GM23248 (cell line): Measurements from ENCODE around the gene TPPP3. TPM values are rescaled to one million over a fixed set of nuclear protein-coding genes. Genes with fewer than 3 reads are reported as not detected.

Experiments
- DNase-seq: peaks from one replicate; pipeline ENCODE4 v3.0.0-alpha.2; 2015
- H2AFZ ChIP-seq: fragments of 200-600 bp; sonication (generic); 2 replicates; pipeline ENCODE4 v1.6.1; 2016; ENCODE audit warnings: antibody characterized with exemption
- H3F3A ChIP-seq: fragments of 200-600 bp; sonication (generic); 2 replicates; pipeline ENCODE4 v1.6.1; 2016; ENCODE audit warnings: mild to moderate bottlenecking, antibody characterized with exemption, mixed run types; ENCODE audit not compliant: insufficient read depth
- H3K27ac ChIP-seq: fragments of 200-600 bp; sonication (generic); 2 replicates; pipeline ENCODE4 v1.5.1; 2016; ENCODE audit warnings: mild to moderate bottlenecking
- H3K27me3 ChIP-seq: fragments of 200-600 bp; sonication (generic); replicated peaks from 2 replicates; pipeline ENCODE4 v1.6.1; 2016; ENCODE audit warnings: mild to moderate bottlenecking; ENCODE audit not compliant: insufficient read depth
- H3K36me3 ChIP-seq: fragments of 200-600 bp; sonication (generic); 2 replicates; pipeline ENCODE4 v1.6.1; 2016; ENCODE audit warnings: low read depth, mild to moderate bottlenecking
- H3K4me1 ChIP-seq: fragments of 200-600 bp; sonication (generic); 2 replicates; pipeline ENCODE4 v1.6.1; 2016; ENCODE audit warnings: mild to moderate bottlenecking; ENCODE audit not compliant: insufficient read depth
- H3K4me2 ChIP-seq: fragments of 200-600 bp; sonication (generic); one replicate; pipeline ENCODE4 v1.6.1; 2016; ENCODE audit warnings: mild to moderate bottlenecking; ENCODE audit not compliant: unreplicated experiment
- H3K4me3 ChIP-seq: fragments of 200-600 bp; sonication (generic); 2 replicates; pipeline ENCODE4 v1.5.1; 2016; ENCODE audit warnings: mild to moderate bottlenecking
- H3K79me2 ChIP-seq: fragments of 200-600 bp; sonication (generic); 2 replicates; pipeline ENCODE4 v1.6.1; 2016; ENCODE audit warnings: mild to moderate bottlenecking; ENCODE audit not compliant: insufficient read depth
- H3K9ac ChIP-seq: fragments of 200-600 bp; sonication (generic); 2 replicates; pipeline ENCODE4 v1.6.1; 2016; ENCODE audit warnings: mild to moderate bottlenecking
- H3K9me2 ChIP-seq: fragments of 200-600 bp; sonication (generic); 2 replicates; pipeline ENCODE4 v1.6.1; 2016; ENCODE audit warnings: mixed run types, mild to moderate bottlenecking, moderate library complexity; ENCODE audit not compliant: insufficient read depth
- H3K9me3 ChIP-seq: fragments of 200-600 bp; sonication (generic); one replicate; pipeline ENCODE4 v1.6.1; 2017; ENCODE audit warnings: low read depth
- H4K20me1 ChIP-seq: fragments of 200-600 bp; sonication (generic); 2 replicates; pipeline ENCODE4 v1.6.0; 2016; ENCODE audit not compliant: insufficient read depth
- EZH2 ChIP-seq: fragments of 200-600 bp; sonication (generic); IDR thresholded peaks from 2 replicates; pipeline ENCODE4 v1.6.1; 2018; ENCODE audit warnings: antibody characterized with exemption, mild to moderate bottlenecking; ENCODE audit not compliant: insufficient read depth, poor library complexity, severe bottlenecking
- EZH2phosphoT487 ChIP-seq: fragments of 200-600 bp; sonication (generic); IDR thresholded peaks from 2 replicates; pipeline ENCODE4 v1.6.1; 2018; ENCODE audit warnings: antibody characterized with exemption, moderate library complexity, mild to moderate bottlenecking, low read depth; ENCODE audit not compliant: insufficient read depth
- WGBS, 2 experiments: methylation state at CpG; one replicate each; pipeline ENCODE4 v1.1.6; 2015 to 2017; ENCODE audit warnings: low lambda C conversion rate in 2 of 2, low coverage in 1 of 2; ENCODE audit errors: missing lambda C conversion rate in 2 of 2; 5-methylcytosine and 5-hydroxymethylcytosine counted together
- in situ Hi-C: fragments of 300-500 bp; cut with MboI; formaldehyde crosslinking; loops from 2 replicates; pipeline ENCODE4 v1.15.0; 2020
- polyA plus RNA-seq: library from polyadenylated mRNA; unstranded; fragments of >200 nt; fragmentation: Nextera tagmentation; extraction: Ambion mirVana; gene quantifications from 2 replicates; pipeline ENCODE4 v1.2.1, GENCODE V29; 2016
- total RNA-seq: library from RNA; depleted of rRNA; stranded (reverse); fragments of >200 nt; shearing (Covaris generic); gene quantifications from 2 replicates; pipeline ENCODE4 v1.2.3, GENCODE V29; 2014

The TPPP3 gene
- total and polyA plus RNA-seq, 2 experiments from 2014 or later: 1.9 TPM; not detected in 1

GRCh38 chr16:67413978-67414911 lies 20.9 kb upstream of the TPPP3 start:
- no peak overlapping the region for H3K4me3 ChIP-seq
- no peaks in the 10 kb centered on the region for H3K9me2 ChIP-seq
- peaks cover 18% of the 10 kb centered on the region for H3K79me2 ChIP-seq
- in situ Hi-C loops: no loop called here
- H3F3A ChIP-seq: peaks cover 9% of the 10 kb centered on the region; the same call in 1 of the 2 replicates
- H3K36me3 ChIP-seq: no peaks in the 10 kb centered on the region
- no peak for DNase-seq
- H3K27me3 ChIP-seq: no peaks in the 10 kb centered on the region
- H2AFZ ChIP-seq: no peak overlapping the region
- H3K9me3 ChIP-seq: no peaks in the 10 kb centered on the region
- TF ChIP-seq EZH2phosphoT487: no peak
- TF ChIP-seq EZH2: no peak
- no peak overlapping the region for H3K27ac ChIP-seq
- H4K20me1 ChIP-seq: no peaks in the 10 kb centered on the region
- peaks cover 11% of the 10 kb centered on the region; the same call in 1 of the 2 replicates for H3K4me1 ChIP-seq
- H3K4me2 ChIP-seq: no peak overlapping the region
- no peak overlapping the region for H3K9ac ChIP-seq
- WGBS, 2 experiments: 23 to 28% methylated on average over 6 of the region's 6 CpGs

GRCh38 chr16:67412294-67412693 lies 19.0 kb upstream of the TPPP3 start:
- no peak for TF ChIP-seq EZH2
- no peak for TF ChIP-seq EZH2phosphoT487

GRCh38 chr16:67411339-67411738 lies 18.0 kb upstream of the TPPP3 start:
- Histone ChIP-seq H3F3A (peaks cover 22% of the 10 kb centered on the region), H3K4me2 (no peak overlapping the region), H3K9me2 (no peaks in the 10 kb centered on the region), H2AFZ (no peak overlapping the region), H3K4me3 (no peak overlapping the region), H3K27me3 (no peaks in the 10 kb centered on the region), H3K36me3 (no peaks in the 10 kb centered on the region), H3K27ac (no peak overlapping the region), H4K20me1 (no peaks in the 10 kb centered on the region), H3K9me3 (no peaks in the 10 kb centered on the region), H3K4me1 (peaks cover 29% of the 10 kb centered on the region), H3K9ac (no peak overlapping the region), H3K79me2 (peaks cover 18% of the 10 kb centered on the region)
- WGBS, 2 experiments: 96% methylated on average over 3 of the region's 3 CpGs
- DNase-seq: no peak
- in situ Hi-C loops: no loop called here
- no peak for TF ChIP-seq EZH2phosphoT487
- no peak for TF ChIP-seq EZH2

More at GRCh38 chr16:67412294-67412693, 19.0 kb upstream of the TPPP3 start:
- H3K9me2 ChIP-seq: no peaks in the 10 kb centered on the region
- H3K36me3 ChIP-seq: no peaks in the 10 kb centered on the region
- no peak overlapping the region for H3K9ac ChIP-seq
- H3F3A ChIP-seq: peaks cover 14% of the 10 kb centered on the region; the same call in 1 of the 2 replicates
- WGBS, 2 experiments: 21 to 37% methylated on average over 2 of the region's 2 CpGs
- in situ Hi-C loops: no loop called here
- H3K4me3 ChIP-seq: no peak overlapping the region
- H3K27me3 ChIP-seq: no peaks in the 10 kb centered on the region
- no peak overlapping the region for H3K4me2 ChIP-seq
- H4K20me1 ChIP-seq: no peaks in the 10 kb centered on the region
- H3K79me2 ChIP-seq: peaks cover 18% of the 10 kb centered on the region
- no peak for DNase-seq
- no peaks in the 10 kb centered on the region for H3K9me3 ChIP-seq
- peaks cover 20% of the 10 kb centered on the region for H3K4me1 ChIP-seq
- H3K27ac ChIP-seq: no peak overlapping the region
- H2AFZ ChIP-seq: no peak overlapping the region

- Histone ChIP-seq H3K79me2 (peaks cover 15% of the 10 kb centered on the region), H3F3A (peaks cover 38% of the 10 kb centered on the region), H3K4me2 (no peak overlapping the region), H2AFZ (no peak overlapping the region), H3K27ac (no peak overlapping the region), H3K9me3 (no peaks in the 10 kb centered on the region), H4K20me1 (no peaks in the 10 kb centered on the region), H3K9ac (no peak overlapping the region), H3K4me1 (peaks cover 41% of the 10 kb centered on the region), H3K9me2 (no peaks in the 10 kb centered on the region), H3K36me3 (no peaks in the 10 kb centered on the region), H3K27me3 (no peaks in the 10 kb centered on the region), H3K4me3 (no peak overlapping the region)
- no peak for DNase-seq
- no peak for TF ChIP-seq EZH2phosphoT487
- TF ChIP-seq EZH2: no peak
- in situ Hi-C loops: no loop called here
- 63 to 68% methylated on average over 8 to 9 of the region's 9 CpGs for WGBS, 2 experiments
Measured at GRCh38 chr16:67409631-67410030, 16.3 kb upstream of the TPPP3 start.
